Activated naive CD4-positive, alpha-beta T cell treated with anti-CD3 and anti-CD28 coated beads, Interleukin-2, amount 10 ng/mL, durations not matched to agents 7 days and 5 days (primary cell): ENCODE data around the gene CACNA1G.

Experiments used
- CTCF ChIA-PET: fragments of 350-600 bp; sonication (Branson Sonifier 250); formaldehyde crosslinking; loops from one replicate; lab custom pipeline; 2021; ENCODE audit warnings: antibody characterized with exemption; lab: Charles Lee
- DNase-seq: peaks from one replicate; pipeline ENCODE4 v3.0.0-alpha.2; 2020
- H3K27ac Mint-ChIP-seq: one replicate; pipeline ENCODE4 v1.8.0; 2021; ENCODE audit warnings: mild to moderate bottlenecking, moderate library complexity, mixed read lengths
- H3K27me3 Mint-ChIP-seq: one replicate; pipeline ENCODE4 v1.8.0; 2021; ENCODE audit warnings: mild to moderate bottlenecking, mixed read lengths
- H3K36me3 Mint-ChIP-seq: one replicate; pipeline ENCODE4 v1.8.0; 2021; ENCODE audit warnings: mixed read lengths
- H3K4me1 Mint-ChIP-seq: one replicate; pipeline ENCODE4 v1.8.0; 2021; ENCODE audit warnings: mixed read lengths
- H3K4me3 Mint-ChIP-seq: one replicate; pipeline ENCODE4 v1.8.0; 2021; ENCODE audit warnings: mild to moderate bottlenecking, moderate library complexity, mixed read lengths
- H3K9me3 Mint-ChIP-seq: one replicate; pipeline ENCODE4 v1.8.0; 2021; ENCODE audit warnings: mixed read lengths

Gene CACNA1G

DNA sequence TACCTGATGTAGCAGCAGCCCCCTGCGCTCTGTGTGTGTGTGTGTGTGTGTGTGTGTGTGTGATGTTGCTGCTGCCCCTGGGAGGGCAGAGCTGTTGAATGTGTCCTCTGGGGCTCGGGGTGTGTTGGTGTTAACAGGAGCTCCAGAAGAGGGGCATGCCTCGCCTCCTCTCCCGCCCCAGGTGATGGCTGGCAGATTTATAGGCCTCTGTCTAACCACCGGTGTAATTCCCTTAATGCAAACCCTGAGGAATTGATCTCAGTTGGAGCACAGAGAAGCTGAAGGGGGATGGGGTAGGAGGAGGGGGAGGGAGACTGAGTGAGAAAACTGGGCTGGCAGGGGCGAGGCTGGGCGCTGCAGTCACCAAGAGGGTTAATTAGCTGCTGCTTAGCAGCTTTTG, 10.0 kb downstream of the CACNA1G start:
- no peak for DNase-seq
- Mint-ChIP-seq H3K4me3 (no peak overlapping the region), H3K27me3 (peaks cover 71% of the 10 kb centered on the region), H3K27ac (no peak overlapping the region), H3K4me1 (no peaks in the 10 kb centered on the region), H3K36me3 (no peaks in the 10 kb centered on the region), H3K9me3 (no peaks in the 10 kb centered on the region)
- CTCF ChIA-PET: no interaction called here

DNA sequence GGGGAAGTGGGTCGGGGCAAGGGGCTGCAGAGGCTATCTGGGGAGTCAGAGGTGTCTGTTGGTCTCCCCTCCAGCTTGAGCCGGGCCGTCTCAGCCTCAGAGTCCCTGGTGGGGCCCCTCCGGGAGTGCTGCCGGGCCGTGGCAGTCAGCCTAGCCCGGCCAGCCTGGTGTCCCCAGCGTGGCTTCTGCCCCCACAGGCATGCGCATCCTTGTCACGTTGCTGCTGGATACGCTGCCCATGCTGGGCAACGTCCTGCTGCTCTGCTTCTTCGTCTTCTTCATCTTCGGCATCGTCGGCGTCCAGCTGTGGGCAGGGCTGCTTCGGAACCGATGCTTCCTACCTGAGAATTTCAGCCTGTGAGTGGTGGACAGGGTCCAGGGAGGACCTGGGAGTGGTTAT, 11.2 kb downstream of the CACNA1G start:
- H3K9me3 Mint-ChIP-seq: no peaks in the 10 kb centered on the region
- CTCF ChIA-PET: interaction anchor here (0.8 kb wide), 1 partner anchor 48 kb away, joined by 3 read pairs; no protein-coding TSS in a partner anchor
- no peak overlapping the region for H3K27ac Mint-ChIP-seq
- no peak overlapping the region for H3K4me3 Mint-ChIP-seq
- H3K4me1 Mint-ChIP-seq: no peaks in the 10 kb centered on the region
- H3K27me3 Mint-ChIP-seq: peaks cover 61% of the 10 kb centered on the region
- no peak for DNase-seq
- no peaks in the 10 kb centered on the region for H3K36me3 Mint-ChIP-seq

DNA sequence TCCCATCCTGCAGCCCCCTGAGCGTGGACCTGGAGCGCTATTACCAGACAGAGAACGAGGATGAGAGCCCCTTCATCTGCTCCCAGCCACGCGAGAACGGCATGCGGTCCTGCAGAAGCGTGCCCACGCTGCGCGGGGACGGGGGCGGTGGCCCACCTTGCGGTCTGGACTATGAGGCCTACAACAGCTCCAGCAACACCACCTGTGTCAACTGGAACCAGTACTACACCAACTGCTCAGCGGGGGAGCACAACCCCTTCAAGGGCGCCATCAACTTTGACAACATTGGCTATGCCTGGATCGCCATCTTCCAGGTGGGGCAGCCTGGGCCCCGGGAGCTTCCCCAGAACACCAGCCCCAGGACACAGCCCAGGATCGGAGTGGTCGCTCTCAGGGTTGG, 12.0 kb downstream of the CACNA1G start:
- CTCF ChIA-PET: no interaction called here
- peaks cover 55% of the 10 kb centered on the region for H3K27me3 Mint-ChIP-seq
- no peak for DNase-seq
- no peaks in the 10 kb centered on the region for H3K9me3 Mint-ChIP-seq
- H3K4me1 Mint-ChIP-seq: no peaks in the 10 kb centered on the region
- H3K27ac Mint-ChIP-seq: no peak overlapping the region
- H3K4me3 Mint-ChIP-seq: no peak overlapping the region
- H3K36me3 Mint-ChIP-seq: no peaks in the 10 kb centered on the region

DNA sequence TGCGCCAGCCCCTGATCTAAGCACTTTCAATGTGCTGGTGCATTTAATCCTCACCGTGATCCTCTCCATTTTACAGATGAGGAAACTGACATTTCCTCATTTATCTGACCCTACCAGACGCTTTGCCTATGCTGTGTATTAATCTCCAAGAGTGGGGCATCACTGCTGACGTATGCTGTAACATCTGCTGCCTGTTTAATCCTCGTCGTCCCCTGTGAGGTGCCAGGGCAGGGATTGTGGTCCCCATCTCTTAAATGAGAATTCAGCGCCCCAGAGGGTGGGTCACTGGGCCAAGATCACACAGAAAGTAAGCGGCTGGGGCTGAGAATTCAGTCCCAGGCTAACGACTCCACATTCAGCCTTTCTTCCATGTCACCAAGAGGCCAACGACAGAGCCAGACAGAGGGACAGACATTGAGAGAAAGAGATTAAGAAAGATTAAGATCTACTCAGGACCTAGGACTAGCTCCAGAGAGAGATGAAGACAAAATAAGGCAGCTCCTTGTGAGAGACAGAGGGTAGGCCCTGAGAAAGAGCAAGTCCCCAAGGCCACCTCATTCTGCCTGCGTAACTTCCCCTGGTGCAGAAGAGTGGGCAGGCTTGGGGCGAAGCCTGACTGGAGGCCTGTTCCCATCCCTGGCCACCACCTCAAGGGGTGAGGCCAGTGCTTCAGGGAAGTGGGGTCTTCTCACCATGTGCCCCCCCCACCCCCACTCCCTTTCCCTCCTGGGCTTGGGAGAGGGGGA, 13.5 kb downstream of the CACNA1G start:
- Mint-ChIP-seq H3K9me3 (no peaks in the 10 kb centered on the region), H3K27me3 (peaks cover 49% of the 10 kb centered on the region), H3K4me1 (no peaks in the 10 kb centered on the region), H3K27ac (no peak overlapping the region), H3K4me3 (no peak overlapping the region), H3K36me3 (no peaks in the 10 kb centered on the region)
- DNase-seq: no peak
- CTCF ChIA-PET: interaction anchor here (0.6 to 2.3 kb wide), 3 partner anchors 8 to 31 kb away, joined by 3 to 4 read pairs (median 3); no protein-coding TSS in a partner anchor

DNA sequence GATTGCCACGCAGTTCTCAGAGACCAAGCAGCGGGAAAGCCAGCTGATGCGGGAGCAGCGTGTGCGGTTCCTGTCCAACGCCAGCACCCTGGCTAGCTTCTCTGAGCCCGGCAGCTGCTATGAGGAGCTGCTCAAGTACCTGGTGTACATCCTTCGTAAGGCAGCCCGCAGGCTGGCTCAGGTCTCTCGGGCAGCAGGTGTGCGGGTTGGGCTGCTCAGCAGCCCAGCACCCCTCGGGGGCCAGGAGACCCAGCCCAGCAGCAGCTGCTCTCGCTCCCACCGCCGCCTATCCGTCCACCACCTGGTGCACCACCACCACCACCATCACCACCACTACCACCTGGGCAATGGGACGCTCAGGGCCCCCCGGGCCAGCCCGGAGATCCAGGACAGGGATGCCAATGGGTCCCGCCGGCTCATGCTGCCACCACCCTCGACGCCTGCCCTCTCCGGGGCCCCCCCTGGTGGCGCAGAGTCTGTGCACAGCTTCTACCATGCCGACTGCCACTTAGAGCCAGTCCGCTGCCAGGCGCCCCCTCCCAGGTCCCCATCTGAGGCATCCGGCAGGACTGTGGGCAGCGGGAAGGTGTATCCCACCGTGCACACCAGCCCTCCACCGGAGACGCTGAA, 15.2 kb downstream of the CACNA1G start:
- H3K27ac Mint-ChIP-seq: no peak overlapping the region
- H3K9me3 Mint-ChIP-seq: no peaks in the 10 kb centered on the region
- H3K4me3 Mint-ChIP-seq: no peak overlapping the region
- H3K27me3 Mint-ChIP-seq: peaks cover 37% of the 10 kb centered on the region
- CTCF ChIA-PET: interaction anchor here (0.6 to 2.3 kb wide), 4 partner anchors 11 to 100 kb away, joined by 3 to 4 read pairs (median 4); no protein-coding TSS in a partner anchor
- H3K4me1 Mint-ChIP-seq: no peaks in the 10 kb centered on the region
- no peak for DNase-seq
- H3K36me3 Mint-ChIP-seq: no peaks in the 10 kb centered on the region

- no peaks in the 10 kb centered on the region for H3K9me3 Mint-ChIP-seq
- peaks cover 37% of the 10 kb centered on the region for H3K27me3 Mint-ChIP-seq
- no peak overlapping the region for H3K27ac Mint-ChIP-seq
- CTCF ChIA-PET: interaction anchor here (1.3 kb wide), 1 partner anchor 20 kb away, joined by 4 read pairs; no protein-coding TSS in a partner anchor
- no peaks in the 10 kb centered on the region for H3K4me1 Mint-ChIP-seq
- no peak overlapping the region for H3K4me3 Mint-ChIP-seq
- DNase-seq: no peak
- H3K36me3 Mint-ChIP-seq: no peaks in the 10 kb centered on the region
Observed at GRCh38 chr17:50576864-50577263, 16.3 kb downstream of the CACNA1G start.

GRCh38 chr17:50577451-50577954, 17.0 kb downstream of the CACNA1G start:
- Mint-ChIP-seq H3K4me1 (no peaks in the 10 kb centered on the region), H3K36me3 (no peaks in the 10 kb centered on the region)
- CTCF ChIA-PET: interaction anchor here (1.3 kb wide), 1 partner anchor 20 kb away, joined by 4 read pairs; no protein-coding TSS in a partner anchor

DNA sequence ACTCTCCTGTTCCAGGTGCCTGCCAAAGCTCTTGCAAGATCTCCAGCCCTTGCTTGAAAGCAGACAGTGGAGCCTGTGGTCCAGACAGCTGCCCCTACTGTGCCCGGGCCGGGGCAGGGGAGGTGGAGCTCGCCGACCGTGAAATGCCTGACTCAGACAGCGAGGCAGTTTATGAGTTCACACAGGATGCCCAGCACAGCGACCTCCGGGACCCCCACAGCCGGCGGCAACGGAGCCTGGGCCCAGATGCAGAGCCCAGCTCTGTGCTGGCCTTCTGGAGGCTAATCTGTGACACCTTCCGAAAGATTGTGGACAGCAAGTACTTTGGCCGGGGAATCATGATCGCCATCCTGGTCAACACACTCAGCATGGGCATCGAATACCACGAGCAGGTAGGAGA, 17.7 kb downstream of the CACNA1G start:
- no peaks in the 10 kb centered on the region for H3K9me3 Mint-ChIP-seq
- H3K27ac Mint-ChIP-seq: no peak overlapping the region
- CTCF ChIA-PET: no interaction called here
- H3K4me1 Mint-ChIP-seq: no peaks in the 10 kb centered on the region
- H3K4me3 Mint-ChIP-seq: no peak overlapping the region
- peaks cover 39% of the 10 kb centered on the region for H3K27me3 Mint-ChIP-seq
- H3K36me3 Mint-ChIP-seq: no peaks in the 10 kb centered on the region
- DNase-seq: no peak

More at GRCh38 chr17:50577451-50577954, 17.0 kb downstream of the CACNA1G start:
- Mint-ChIP-seq H3K4me3 (no peak overlapping the region), H3K9me3 (no peaks in the 10 kb centered on the region), H3K27me3 (peaks cover 39% of the 10 kb centered on the region), H3K27ac (no peak overlapping the region)
- DNase-seq: no peak

- H3K9me3 Mint-ChIP-seq: no peaks in the 10 kb centered on the region
- no peak overlapping the region for H3K27ac Mint-ChIP-seq
- no peaks in the 10 kb centered on the region for H3K36me3 Mint-ChIP-seq
- no peak for DNase-seq
- no peak overlapping the region for H3K4me3 Mint-ChIP-seq
- CTCF ChIA-PET: no interaction called here
- no peaks in the 10 kb centered on the region for H3K4me1 Mint-ChIP-seq
- peaks cover 51% of the 10 kb centered on the region for H3K27me3 Mint-ChIP-seq
Observed at GRCh38 chr17:50579399-50579798, 18.9 kb downstream of the CACNA1G start.

GRCh38 chr17:50580646-50581045, 20.1 kb downstream of the CACNA1G start:
- no peaks in the 10 kb centered on the region for H3K36me3 Mint-ChIP-seq
- H3K9me3 Mint-ChIP-seq: no peaks in the 10 kb centered on the region
- no peak for DNase-seq
- no peaks in the 10 kb centered on the region for H3K4me1 Mint-ChIP-seq
- CTCF ChIA-PET: no interaction called here
- no peak overlapping the region for H3K4me3 Mint-ChIP-seq
- no peak overlapping the region for H3K27ac Mint-ChIP-seq
- peaks cover 60% of the 10 kb centered on the region for H3K27me3 Mint-ChIP-seq

GRCh38 chr17:50581316-50581715, 20.8 kb downstream of the CACNA1G start:
- Mint-ChIP-seq H3K36me3 (no peaks in the 10 kb centered on the region), H3K4me3 (no peak overlapping the region)

GRCh38 chr17:50582741-50583140, 22.2 kb downstream of the CACNA1G start:
- no peak overlapping the region for H3K4me3 Mint-ChIP-seq
- CTCF ChIA-PET: interaction anchor here (1.0 kb wide), 1 partner anchor 20 kb away, joined by 3 read pairs; no protein-coding TSS in a partner anchor
- no peak overlapping the region for H3K27ac Mint-ChIP-seq
- DNase-seq: no peak
- peaks cover 76% of the 10 kb centered on the region for H3K27me3 Mint-ChIP-seq
- no peaks in the 10 kb centered on the region for H3K36me3 Mint-ChIP-seq
- H3K4me1 Mint-ChIP-seq: no peaks in the 10 kb centered on the region
- no peaks in the 10 kb centered on the region for H3K9me3 Mint-ChIP-seq

More at GRCh38 chr17:50581316-50581715, 20.8 kb downstream of the CACNA1G start:
- CTCF ChIA-PET: no interaction called here
- no peaks in the 10 kb centered on the region for H3K4me1 Mint-ChIP-seq
- H3K27ac Mint-ChIP-seq: no peak overlapping the region
- H3K27me3 Mint-ChIP-seq: peaks cover 67% of the 10 kb centered on the region
- H3K9me3 Mint-ChIP-seq: no peaks in the 10 kb centered on the region
- DNase-seq: no peak

DNA sequence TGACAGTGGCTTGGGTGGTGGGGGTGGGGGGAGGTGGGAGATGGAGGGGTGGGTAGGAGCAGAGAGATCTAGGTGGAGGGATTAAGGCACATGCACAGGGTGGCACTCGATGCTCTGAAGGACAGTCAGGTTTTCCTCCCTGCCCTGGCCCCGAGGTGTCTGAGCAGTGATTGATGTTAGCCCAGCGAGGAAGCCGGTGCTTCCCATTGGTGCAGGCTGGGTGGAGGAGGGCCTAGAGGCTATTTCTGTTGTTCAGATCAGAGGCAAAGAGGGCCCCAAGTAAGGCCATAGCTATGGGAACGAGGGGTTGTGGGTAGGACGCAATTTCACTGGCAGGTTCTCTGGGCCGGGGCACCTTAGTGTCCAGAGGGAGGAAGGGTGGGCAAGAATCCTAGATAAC, 23.1 kb downstream of the CACNA1G start:
- Mint-ChIP-seq H3K4me1 (no peaks in the 10 kb centered on the region), H3K9me3 (no peaks in the 10 kb centered on the region), H3K36me3 (no peaks in the 10 kb centered on the region), H3K27me3 (peaks cover 71% of the 10 kb centered on the region), H3K4me3 (no peak overlapping the region), H3K27ac (no peak overlapping the region)
- CTCF ChIA-PET: no interaction called here
- no peak for DNase-seq

DNA sequence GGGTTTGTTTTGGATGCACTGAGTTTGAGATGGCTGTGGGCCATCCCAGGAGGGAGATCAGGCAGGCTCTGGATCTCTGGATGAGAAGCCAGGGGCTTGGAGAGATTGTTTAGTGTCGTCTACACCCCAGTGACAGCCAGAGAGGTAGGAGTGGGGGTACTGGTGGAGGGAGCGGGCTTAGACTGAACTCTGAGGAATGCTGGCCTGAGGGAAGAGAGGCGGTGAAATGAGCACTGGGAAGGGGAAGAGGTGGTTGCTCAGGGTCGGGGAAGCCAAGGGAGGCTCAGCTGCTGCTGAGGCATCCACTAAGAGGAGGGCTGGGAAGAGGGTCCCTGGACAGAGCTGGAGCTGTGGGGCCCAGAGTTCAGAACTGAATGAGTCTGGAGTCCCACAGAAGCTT, 23.6 kb downstream of the CACNA1G start:
- no peak overlapping the region for H3K4me3 Mint-ChIP-seq
- CTCF ChIA-PET: no interaction called here
- DNase-seq: no peak
- H3K9me3 Mint-ChIP-seq: no peaks in the 10 kb centered on the region
- no peak overlapping the region for H3K27ac Mint-ChIP-seq
- no peaks in the 10 kb centered on the region for H3K36me3 Mint-ChIP-seq
- peaks cover 66% of the 10 kb centered on the region for H3K27me3 Mint-ChIP-seq
- H3K4me1 Mint-ChIP-seq: no peaks in the 10 kb centered on the region
